ENCODE results near the gene MYDGF. TPM values are rescaled to one million over a fixed set of nuclear protein-coding genes. Genes with fewer than 3 reads are reported as not detected.

MYDGF gene
- total and polyA plus RNA-seq, 2 of the 13 experiments (the other 11 are each of a cell fraction or from before 2014, with no cell fraction given): 116 to 198 TPM

GRCh38 chr19:4705413-4706131, 35.4 kb upstream of the MYDGF start (continued):
- TF ChIP-seq ZNF280D (CRISPR knock-in tag; IDR thresholded peaks at IDR 0.05): peak; percentile 57; the same call in 1 of the 2 replicates
- no peak for TF ChIP-seq FOXA1 (IDR thresholded peaks at IDR 0.05)
- TF ChIP-seq FOXA1 (CRISPR knock-in tag; IDR thresholded peaks at IDR 0.05): no peak
- no peak for TF ChIP-seq NBN (conservative IDR thresholded peaks at IDR 0.05)
- no peak for TF ChIP-seq NAIF1 (CRISPR knock-in tag; IDR thresholded peaks at IDR 0.05; ENCODE audit: borderline replicate concordance)
- TF ChIP-seq LCORL (IDR thresholded peaks at IDR 0.05): peak; percentile 48; the same call in 1 of the 2 replicates
- peak; percentile 72; the same call in 1 of the 2 replicates for TF ChIP-seq LCORL (CRISPR knock-in tag; IDR thresholded peaks at IDR 0.05)
- TF ChIP-seq ZNF761 (CRISPR knock-in tag; conservative IDR thresholded peaks at IDR 0.05): 0 out of 2 replicates have a peak, but pooled peaks have one; percentile 82
- TF ChIP-seq, protein P1, sequence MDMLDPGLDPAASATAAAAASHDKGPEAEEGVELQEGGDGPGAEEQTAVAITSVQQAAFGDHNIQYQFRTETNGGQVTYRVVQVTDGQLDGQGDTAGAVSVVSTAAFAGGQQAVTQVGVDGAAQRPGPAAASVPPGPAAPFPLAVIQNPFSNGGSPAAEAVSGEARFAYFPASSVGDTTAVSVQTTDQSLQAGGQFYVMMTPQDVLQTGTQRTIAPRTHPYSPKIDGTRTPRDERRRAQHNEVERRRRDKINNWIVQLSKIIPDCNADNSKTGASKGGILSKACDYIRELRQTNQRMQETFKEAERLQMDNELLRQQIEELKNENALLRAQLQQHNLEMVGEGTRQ (IDR thresholded peaks at IDR 0.05; ENCODE audit: low read depth, low read length): no peak
- TF ChIP-seq, protein P1 (CRISPR knock-in tag; IDR thresholded peaks at IDR 0.05; ENCODE audit: borderline replicate concordance): no peak; the same call in 1 of the 2 replicates
- TF ChIP-seq ZNF335 (CRISPR knock-in tag; IDR thresholded peaks at IDR 0.05): no peak
- TF ChIP-seq ZSCAN25 (CRISPR knock-in tag; IDR thresholded peaks at IDR 0.05): no peak
- TF ChIP-seq POGZ (CRISPR knock-in tag; IDR thresholded peaks at IDR 0.05): peak; percentile 16; the same call in 1 of the 2 replicates
- no peak for TF ChIP-seq NFYC (CRISPR knock-in tag; IDR thresholded peaks at IDR 0.05)
- TF ChIP-seq ZC3H13 (CRISPR knock-in tag; IDR thresholded peaks at IDR 0.05): no peak
- TF ChIP-seq ZNF746 (CRISPR knock-in tag; IDR thresholded peaks at IDR 0.05): peak; percentile 77
- TF ChIP-seq NONO (IDR thresholded peaks at IDR 0.05): no peak
- no peak for TF ChIP-seq NONO (CRISPR knock-in tag; conservative IDR thresholded peaks at IDR 0.05)
- TF ChIP-seq ZNF138 (CRISPR knock-in tag; IDR thresholded peaks at IDR 0.05; ENCODE audit: low read depth): no peak
- TF ChIP-seq SMAD1 (CRISPR knock-in tag; IDR thresholded peaks at IDR 0.05; ENCODE audit: borderline replicate concordance, low read depth): no peak
- no peak for TF ChIP-seq SETDB1 (CRISPR knock-in tag; IDR thresholded peaks at IDR 0.05; ENCODE audit: borderline replicate concordance)
- no peak for TF ChIP-seq ZNF264 (CRISPR knock-in tag; IDR thresholded peaks at IDR 0.05)
- no peak for TF ChIP-seq ZNF20 (CRISPR knock-in tag; IDR thresholded peaks at IDR 0.05)
- no peak; the same call in 1 of the 2 replicates for TF ChIP-seq MYPOP (CRISPR knock-in tag; IDR thresholded peaks at IDR 0.05)
- TF ChIP-seq CENPT (CRISPR knock-in tag; IDR thresholded peaks at IDR 0.05; ENCODE audit: low read depth): no peak

Data from HepG2 (cell line).